Endodermal cell (in vitro differentiated cells): ENCODE results near the gene SETX. TPM values are rescaled to one million over a fixed set of nuclear protein-coding genes. Genes with fewer than 3 reads are reported as not detected.

ENCODE experiments used
- DNase-seq: peaks from one replicate; pipeline ENCODE4 v3.0.0-alpha.2; 2017
- H3K27ac ChIP-seq: 2 replicates; pipeline ENCODE4 v1.5.1; 2013; ENCODE audit warnings: mild to moderate bottlenecking, low read depth, low read length, moderate library complexity
- H3K27me3 ChIP-seq: 2 replicates; pipeline ENCODE4 v1.6.1; 2013; ENCODE audit warnings: mild to moderate bottlenecking, low read length, moderate library complexity; ENCODE audit not compliant: insufficient read depth, control insufficient read depth, poor library complexity, severe bottlenecking
- H3K36me3 ChIP-seq: 2 replicates; pipeline ENCODE4 v1.7.0; 2013; ENCODE audit warnings: mild to moderate bottlenecking, low read length, moderate library complexity; ENCODE audit not compliant: control insufficient read depth, insufficient read depth
- H3K4me1 ChIP-seq: one replicate; pipeline ENCODE4 v1.7.0; 2013; ENCODE audit warnings: low read length; ENCODE audit not compliant: control insufficient read depth, insufficient read depth
- H3K4me3 ChIP-seq: 2 replicates; pipeline ENCODE4 v1.5.1; 2013; ENCODE audit warnings: mild to moderate bottlenecking, low read length, moderate library complexity
- H3K9ac ChIP-seq: 2 replicates; pipeline ENCODE4 v1.6.1; 2013; ENCODE audit warnings: mild to moderate bottlenecking, low read length, moderate library complexity; ENCODE audit not compliant: poor library complexity, severe bottlenecking; ENCODE audit errors: extremely low read depth
- H3K9me3 ChIP-seq: 2 replicates; pipeline ENCODE4 v1.6.1; 2013; ENCODE audit warnings: mild to moderate bottlenecking, low read length, moderate library complexity; ENCODE audit not compliant: control insufficient read depth
- H3K27ac Mint-ChIP-seq: 2 replicates; pipeline ENCODE4 v1.8.0; 2020; ENCODE audit warnings: mixed read lengths
- H3K27me3 Mint-ChIP-seq: 2 replicates; pipeline ENCODE4 v1.8.0; 2021; ENCODE audit warnings: mild to moderate bottlenecking, mixed read lengths; ENCODE audit not compliant: insufficient read depth
- H3K36me3 Mint-ChIP-seq: 2 replicates; pipeline ENCODE4 v1.8.0; 2020; ENCODE audit warnings: low read depth, mixed read lengths
- H3K4me1 Mint-ChIP-seq: 2 replicates; pipeline ENCODE4 v1.8.0; 2020; ENCODE audit warnings: mixed read lengths
- H3K4me3 Mint-ChIP-seq: 2 replicates; pipeline ENCODE4 v1.8.0; 2020; ENCODE audit warnings: mild to moderate bottlenecking, moderate library complexity, mixed read lengths
- H3K9me3 Mint-ChIP-seq: 2 replicates; pipeline ENCODE4 v1.8.0; 2020; ENCODE audit warnings: mild to moderate bottlenecking, mixed read lengths
- CTCF ChIP-seq: fragments of 200-600 bp; sonication (generic); conservative IDR thresholded peaks from 2 replicates; pipeline ENCODE4 v1.5.0; 2021; ENCODE audit warnings: antibody characterized with exemption, mild to moderate bottlenecking
- WGBS, 2 experiments: methylation state at CpG; one replicate each; pipeline versions ENCODE4 v1.1.5 to v1.1.7; 2013; ENCODE audit warnings: missing lambda C conversion rate in 2 of 2, mixed read lengths in 1 of 2; ENCODE audit not compliant: insufficient coverage in 1 of 2, insufficient read length in 1 of 2; 5-methylcytosine and 5-hydroxymethylcytosine counted together
- total RNA-seq, 2 donors: library from RNA; stranded (reverse); fragmentation: NEBNext Ultra II Directional in 1 of 2; extraction: Animal tissue kit (Norgen Biotek cat#: 25700) in 1 of 2; gene quantifications; 2 replicates in 1 of 2; 3 replicates in 1 of 2; pipeline ENCODE4 v1.2.1, GENCODE V29; 2021

The SETX gene
- total RNA-seq, 2 donors from 2014 or later = 40.0 to 53.3 TPM

DNA sequence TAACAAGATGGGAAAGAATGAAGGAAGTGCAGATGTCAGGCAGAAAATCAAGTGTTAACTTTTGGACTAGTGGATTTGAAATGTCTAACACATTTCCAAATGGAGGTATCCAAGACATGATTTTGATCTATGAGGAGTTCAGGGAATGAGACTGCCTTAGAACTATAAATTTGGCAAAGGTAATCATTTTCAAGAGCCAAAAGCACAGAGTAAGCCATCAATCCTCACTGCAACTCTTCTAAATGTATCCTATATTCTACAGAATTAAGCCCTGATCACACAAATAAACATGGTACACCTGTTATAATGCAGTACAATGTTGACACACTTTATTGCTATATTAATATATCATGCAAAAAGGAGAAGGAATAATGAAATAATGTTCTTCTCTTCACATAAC lies 55.6 kb downstream of the SETX start:
- H3K27ac Mint-ChIP-seq = no peak overlapping the region
- Histone ChIP-seq H3K4me3 (no peak overlapping the region), H3K36me3 (peaks cover 83% of the 10 kb centered on the region), H3K9me3 (no peaks in the 10 kb centered on the region), H3K27me3 (no peaks in the 10 kb centered on the region), H3K27ac (no peak overlapping the region), H3K9ac (no peak overlapping the region), H3K4me1 (no peaks in the 10 kb centered on the region)
- no peaks in the 10 kb centered on the region for H3K27me3 Mint-ChIP-seq
- H3K4me1 Mint-ChIP-seq = peaks cover 17% of the 10 kb centered on the region
- no peak for DNase-seq
- peaks cover 80% of the 10 kb centered on the region for H3K36me3 Mint-ChIP-seq
- H3K4me3 Mint-ChIP-seq = no peak overlapping the region
- H3K9me3 Mint-ChIP-seq = no peaks in the 10 kb centered on the region
- TF ChIP-seq CTCF = no peak

DNA sequence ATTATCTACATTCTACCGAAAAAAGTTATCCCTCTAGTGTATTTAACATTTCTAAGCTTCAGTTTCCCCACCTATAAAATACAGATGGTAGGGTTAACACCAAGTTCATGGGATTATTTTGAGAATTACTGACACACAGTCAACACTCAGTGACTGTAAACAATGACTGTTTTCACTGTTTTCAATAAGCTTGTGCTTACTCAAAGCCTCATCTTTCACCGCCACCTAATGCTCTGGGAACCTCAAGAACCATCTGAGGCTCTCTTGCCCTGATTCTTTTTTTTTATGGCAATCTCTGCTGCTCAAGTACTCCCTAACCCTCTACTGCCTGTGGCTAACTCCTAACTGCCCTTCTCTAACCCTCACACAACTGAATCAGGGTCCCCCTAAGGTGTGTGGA lies 59.6 kb downstream of the SETX start:
- no peaks in the 10 kb centered on the region for H3K27me3 Mint-ChIP-seq
- H3K27ac Mint-ChIP-seq = peak overlapping the region; percentile 67
- peaks cover 71% of the 10 kb centered on the region for H3K36me3 Mint-ChIP-seq
- TF ChIP-seq CTCF = no peak
- no peak for DNase-seq
- WGBS, 2 experiments = 91 to 96% methylated on average over 2 of the region's 2 CpGs
- no peaks in the 10 kb centered on the region for H3K27me3 ChIP-seq
- no peaks in the 10 kb centered on the region for H3K9me3 ChIP-seq
- no peak overlapping the region for H3K9ac ChIP-seq
- H3K9me3 Mint-ChIP-seq = no peaks in the 10 kb centered on the region
- peaks cover 17% of the 10 kb centered on the region for H3K4me1 Mint-ChIP-seq
- H3K4me3 ChIP-seq = no peak overlapping the region
- H3K4me3 Mint-ChIP-seq = no peak overlapping the region
- H3K36me3 ChIP-seq = peaks cover 83% of the 10 kb centered on the region
- no peaks in the 10 kb centered on the region for H3K4me1 ChIP-seq
- no peak overlapping the region for H3K27ac ChIP-seq

DNA sequence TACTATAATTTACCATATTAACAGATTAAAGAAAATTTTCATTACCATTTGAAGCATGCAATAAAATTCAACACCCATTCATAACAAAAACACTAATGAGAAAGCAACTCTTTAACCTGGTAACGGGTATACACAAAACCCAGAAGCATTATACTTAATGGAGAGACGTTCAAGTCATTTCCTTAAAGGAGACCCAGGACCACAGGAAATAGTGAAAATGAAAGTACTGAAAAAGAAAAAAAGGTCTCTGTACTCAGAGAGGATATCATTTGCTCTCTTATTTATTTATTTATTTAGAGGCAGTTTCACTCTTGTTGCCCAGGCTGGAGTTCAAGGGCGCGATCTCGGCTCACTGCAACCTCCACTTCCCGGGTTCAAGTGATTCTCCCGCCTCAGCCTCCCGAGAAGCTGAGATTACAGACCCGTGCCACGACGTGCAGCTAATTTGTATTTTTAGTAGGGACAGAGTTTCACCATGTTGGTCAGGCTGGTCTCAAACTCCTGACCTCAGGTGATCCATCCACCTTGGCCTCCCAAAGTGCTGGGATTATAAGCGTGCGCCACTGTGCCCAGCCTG lies 61.6 kb downstream of the SETX start:
- no peaks in the 10 kb centered on the region for H3K9me3 ChIP-seq
- peaks cover 10% of the 10 kb centered on the region for H3K4me1 Mint-ChIP-seq
- H3K27me3 Mint-ChIP-seq = no peaks in the 10 kb centered on the region
- H3K27me3 ChIP-seq = no peaks in the 10 kb centered on the region
- no peak for TF ChIP-seq CTCF
- H3K27ac Mint-ChIP-seq = no peak overlapping the region
- 95 to 96% methylated on average over 9 to 13 of the region's 13 CpGs for WGBS, 2 experiments
- no peak for DNase-seq
- H3K36me3 Mint-ChIP-seq = peaks cover 64% of the 10 kb centered on the region
- no peaks in the 10 kb centered on the region for H3K4me1 ChIP-seq
- peaks cover 74% of the 10 kb centered on the region for H3K36me3 ChIP-seq
- no peak overlapping the region for H3K9ac ChIP-seq
- H3K27ac ChIP-seq = no peak overlapping the region
- no peak overlapping the region for H3K4me3 ChIP-seq
- no peak overlapping the region for H3K4me3 Mint-ChIP-seq
- H3K9me3 Mint-ChIP-seq = no peaks in the 10 kb centered on the region
